B cell (primary cell): ENCODE measurements around the gene UNC5B. TPM values are rescaled to one million over a fixed set of nuclear protein-coding genes. Genes with fewer than 3 reads are reported as not detected.

Source experiments
- ATAC-seq: fragments of 200-7000 bp; cut with Tn5 transposase; one replicate; pipeline ENCODE4 v1.10.0; 2021; ENCODE audit warnings: low read depth, mild to moderate bottlenecking, moderate number of reproducible peaks, moderate library complexity
- CTCF ChIA-PET: fragments of 350-600 bp; sonication (Branson Sonifier 250); formaldehyde crosslinking; loops from one replicate; lab custom pipeline; 2021; ENCODE audit warnings: antibody characterized with exemption, inconsistent platforms; lab: Charles Lee
- POLR2A ChIA-PET: fragments of 350-600 bp; sonication (Branson Sonifier 250); formaldehyde crosslinking; loops from one replicate; lab custom pipeline; 2021; ENCODE audit warnings: antibody characterized with exemption; lab: Charles Lee
- DNase-seq: peaks from one replicate; pipeline ENCODE4 v3.0.0; 2013
- H2AFZ ChIP-seq: 2 replicates; pipeline ENCODE4 v1.6.1; 2012; ENCODE audit warnings: mild to moderate bottlenecking, low read depth, low read length; ENCODE audit not compliant: insufficient read depth, poor library complexity, severe bottlenecking
- H3K27ac ChIP-seq, 2 donors: 1 replicate in 1 of 2; 2 replicates in 1 of 2; pipeline ENCODE4 v1.5.1; 2012 to 2013; ENCODE audit warnings: low read length in 2 of 2, mild to moderate bottlenecking in 2 of 2, moderate library complexity in 1 of 2
- H3K27me3 ChIP-seq, 4 experiments: fragments of 200-600 bp in 1 of 4; sonication (generic) in 1 of 4; replicated peaks in 1 of 4; 1 replicate in 2 of 4; 2 replicates in 2 of 4; pipeline versions ENCODE4 v1.6.1 to v1.7.0; 2013 to 2016; ENCODE audit warnings: low read length in 3 of 4, mild to moderate bottlenecking in 2 of 4, mixed read lengths in 1 of 4, moderate library complexity in 1 of 4; ENCODE audit not compliant: insufficient read depth in 4 of 4, control insufficient read depth in 3 of 4; ENCODE audit errors: control extremely low read depth in 1 of 4
- H3K36me3 ChIP-seq, 2 experiments: replicated peaks in 1 of 2; 1 replicate in 1 of 2; 2 replicates in 1 of 2; pipeline versions ENCODE4 v1.6.1 to v1.7.1; 2013; ENCODE audit warnings: low read length in 1 of 2; ENCODE audit not compliant: insufficient read depth in 2 of 2, control insufficient read depth in 1 of 2; ENCODE audit errors: control extremely low read depth in 1 of 2, extremely low read depth in 1 of 2
- H3K4me1 ChIP-seq, 2 donors: fragments of 200-600 bp in 1 of 2; sonication (generic) in 1 of 2; 1 replicate in 1 of 2; 2 replicates in 1 of 2; pipeline versions ENCODE4 v1.5.1 to v1.6.1; 2013 to 2017; ENCODE audit warnings: low read length in 2 of 2; ENCODE audit not compliant: control insufficient read depth in 2 of 2, insufficient read depth in 2 of 2
- H3K4me2 ChIP-seq: replicated peaks from 2 replicates; pipeline ENCODE3; 2012; ENCODE audit warnings: mild to moderate bottlenecking, low read depth, low read length; ENCODE audit not compliant: poor library complexity, severe bottlenecking
- H3K4me3 ChIP-seq, 5 experiments: fragments of 200-600 bp in 1 of 5; sonication (generic) in 1 of 5; 1 replicate in 3 of 5; 2 replicates in 2 of 5; pipeline versions ENCODE4 v1.5.1 to v1.7.0; 2011 to 2016; ENCODE audit warnings: low read length in 4 of 5, mild to moderate bottlenecking in 4 of 5, low read depth in 2 of 5, control low read depth in 1 of 5, moderate library complexity in 1 of 5; ENCODE audit not compliant: insufficient read depth in 1 of 5; ENCODE audit errors: control extremely low read depth in 1 of 5, extremely low read depth in 1 of 5
- H3K79me2 ChIP-seq: fragments of 200-600 bp; sonication (generic); one replicate; pipeline ENCODE4 v1.6.0; 2016; ENCODE audit warnings: low read length; ENCODE audit not compliant: control insufficient read depth, insufficient read depth
- H3K9ac ChIP-seq: fragments of 200-600 bp; sonication (generic); 2 replicates; pipeline ENCODE4 v1.6.1; 2017; ENCODE audit warnings: mild to moderate bottlenecking, low read length, moderate library complexity
- H3K9me3 ChIP-seq, 3 donors: one replicate each; pipeline versions ENCODE4 v1.6.1 to v1.7.1; 2013; ENCODE audit warnings: low read length in 2 of 3; ENCODE audit not compliant: control insufficient read depth in 2 of 3, insufficient read depth in 1 of 3; ENCODE audit errors: control extremely low read depth in 1 of 3
- H4K20me1 ChIP-seq: 2 replicates; pipeline ENCODE4 v1.6.0; 2012; ENCODE audit warnings: mild to moderate bottlenecking, low read length; ENCODE audit not compliant: insufficient read depth, control insufficient read depth, poor library complexity, severe bottlenecking
- H3K27ac Mint-ChIP-seq: one replicate; pipeline ENCODE4 v1.8.0; 2021; ENCODE audit warnings: mixed read lengths
- H3K27me3 Mint-ChIP-seq: one replicate; pipeline ENCODE4 v1.8.0; 2021; ENCODE audit warnings: mixed read lengths
- H3K4me1 Mint-ChIP-seq: one replicate; pipeline ENCODE4 v1.8.0; 2021; ENCODE audit warnings: mixed read lengths
- H3K4me3 Mint-ChIP-seq: one replicate; pipeline ENCODE4 v1.8.0; 2021; ENCODE audit warnings: mixed read lengths
- H3K9me3 Mint-ChIP-seq: one replicate; pipeline ENCODE4 v1.8.0; 2022; ENCODE audit warnings: mixed read lengths; ENCODE audit not compliant: insufficient read depth
- EZH2 ChIP-seq: IDR thresholded peaks from 2 replicates; pipeline ENCODE4 v1.6.1; 2012; ENCODE audit warnings: borderline replicate concordance, low read depth, mild to moderate bottlenecking, moderate library complexity, low read length; ENCODE audit not compliant: insufficient read depth, poor library complexity, severe bottlenecking
- WGBS: methylation state at CpG from one replicate; pipeline ENCODE4 v1.1.5; 2013; ENCODE audit warnings: missing lambda C conversion rate; ENCODE audit not compliant: insufficient coverage; 5-methylcytosine and 5-hydroxymethylcytosine counted together
- intact Hi-C: fragments of 100-400 bp; cut with micrococcal nuclease; formaldehyde crosslinking; loops from one replicate; pipeline ENCODE4 v1.10.0; 2022
- polyA plus RNA-seq: library from polyadenylated mRNA; depleted of rRNA; stranded (reverse); fragments of >200 nt; gene quantifications from 2 replicates; pipeline ENCODE4 v1.2.3, GENCODE V29; 2012
- total RNA-seq, 2 donors: library from RNA; stranded (reverse); fragments of 120-200 nt in 1 of 2; gene quantifications; 1 replicate in 1 of 2; 2 replicates in 1 of 2; pipeline versions ENCODE4 v1.2.3 to v1.2.4, GENCODE V29; 2013 to 2022
- TF ChIP-seq, protein P1 (sequence below): fragments of 200-600 bp; IDR thresholded peaks from one replicate; pipeline ENCODE4 v1.8.0; 2022; ENCODE audit warnings: antibody characterized with exemption, mild to moderate bottlenecking

The UNC5B gene
- total and polyA plus RNA-seq, 2 donors (not counting 1 experiment from before 2014, with no cell fraction given): not detected

DNA sequence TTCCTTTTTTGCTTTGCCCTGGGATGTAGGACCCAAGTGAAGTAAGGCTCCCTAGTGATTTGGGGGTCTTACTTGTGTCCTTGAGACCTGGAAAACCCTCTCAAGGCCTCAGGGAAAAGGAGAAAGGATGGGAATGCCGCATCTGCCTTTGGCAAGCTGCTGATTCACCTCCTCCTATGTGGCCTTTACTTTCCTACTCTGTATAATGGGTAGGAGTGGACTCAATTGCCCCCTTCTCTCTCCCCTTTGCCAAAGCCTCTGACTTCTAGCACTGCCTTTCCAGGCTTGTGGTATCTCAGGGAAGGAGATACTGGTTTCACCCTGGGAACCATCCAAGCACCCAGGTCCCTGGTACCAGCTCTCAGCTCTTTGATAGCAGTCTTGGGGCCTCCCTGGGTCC, 35.4 kb downstream of the UNC5B start:
- no peaks in the 10 kb centered on the region for H3K36me3 ChIP-seq
- DNase-seq: no peak
- no peaks in the 10 kb centered on the region for H3K4me1 Mint-ChIP-seq
- H3K27ac ChIP-seq: no peak overlapping the region
- intact Hi-C loops: no loop called here
- ATAC-seq: no peak
- peaks cover 0 to 5% (median 2%) of the 10 kb centered on the region in 4 experiments for H3K27me3 ChIP-seq
- no peak overlapping the region for H3K27ac Mint-ChIP-seq
- H2AFZ ChIP-seq: no peak overlapping the region
- no CpG with 5 or more reads among the region's 1 CpG for WGBS
- POLR2A ChIA-PET: no interaction called here
- no peaks in the 10 kb centered on the region for H3K4me1 ChIP-seq
- H3K79me2 ChIP-seq: no peaks in the 10 kb centered on the region
- TF ChIP-seq, protein P1, sequence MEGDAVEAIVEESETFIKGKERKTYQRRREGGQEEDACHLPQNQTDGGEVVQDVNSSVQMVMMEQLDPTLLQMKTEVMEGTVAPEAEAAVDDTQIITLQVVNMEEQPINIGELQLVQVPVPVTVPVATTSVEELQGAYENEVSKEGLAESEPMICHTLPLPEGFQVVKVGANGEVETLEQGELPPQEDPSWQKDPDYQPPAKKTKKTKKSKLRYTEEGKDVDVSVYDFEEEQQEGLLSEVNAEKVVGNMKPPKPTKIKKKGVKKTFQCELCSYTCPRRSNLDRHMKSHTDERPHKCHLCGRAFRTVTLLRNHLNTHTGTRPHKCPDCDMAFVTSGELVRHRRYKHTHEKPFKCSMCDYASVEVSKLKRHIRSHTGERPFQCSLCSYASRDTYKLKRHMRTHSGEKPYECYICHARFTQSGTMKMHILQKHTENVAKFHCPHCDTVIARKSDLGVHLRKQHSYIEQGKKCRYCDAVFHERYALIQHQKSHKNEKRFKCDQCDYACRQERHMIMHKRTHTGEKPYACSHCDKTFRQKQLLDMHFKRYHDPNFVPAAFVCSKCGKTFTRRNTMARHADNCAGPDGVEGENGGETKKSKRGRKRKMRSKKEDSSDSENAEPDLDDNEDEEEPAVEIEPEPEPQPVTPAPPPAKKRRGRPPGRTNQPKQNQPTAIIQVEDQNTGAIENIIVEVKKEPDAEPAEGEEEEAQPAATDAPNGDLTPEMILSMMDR: no peak
- TF ChIP-seq EZH2: no peak
- H4K20me1 ChIP-seq: no peaks in the 10 kb centered on the region
- H3K4me2 ChIP-seq: no peak overlapping the region
- no peak overlapping the region for H3K9ac ChIP-seq
- peaks cover 31% of the 10 kb centered on the region for H3K27me3 Mint-ChIP-seq
- H3K4me3 ChIP-seq: no peak overlapping the region
- CTCF ChIA-PET: no interaction called here
- no peaks in the 10 kb centered on the region for H3K9me3 Mint-ChIP-seq
- no peak overlapping the region for H3K4me3 Mint-ChIP-seq
- H3K9me3 ChIP-seq: no peaks in the 10 kb centered on the region

DNA sequence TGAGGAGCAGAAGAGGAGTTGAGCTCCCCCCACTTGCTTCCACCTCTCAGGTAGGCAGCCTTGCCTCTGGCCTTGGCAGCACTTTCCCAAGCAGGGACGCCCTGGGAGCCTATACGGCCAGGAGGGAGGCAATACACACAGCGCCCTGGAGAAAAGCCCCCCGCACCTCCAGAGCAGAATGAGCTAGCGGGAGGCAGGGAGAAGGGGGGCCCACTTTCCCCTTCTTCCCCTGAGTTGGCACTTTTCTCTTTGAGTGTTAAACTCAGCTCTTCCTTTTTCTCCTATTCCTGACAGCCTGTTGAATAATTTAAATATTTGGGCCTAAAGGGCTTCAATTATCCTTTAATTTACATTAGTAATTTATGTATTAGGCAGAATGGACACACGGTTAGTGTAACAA, 35.8 kb downstream of the UNC5B start:
- ChIA-PET CTCF (no interaction called here), POLR2A (no interaction called here)
- Histone ChIP-seq H3K27ac (no peak overlapping the region), H3K27me3 (peaks cover 0 to 7% (median 2%) of the 10 kb centered on the region in 4 experiments), H2AFZ (no peak overlapping the region), H3K4me1 (no peaks in the 10 kb centered on the region), H4K20me1 (no peaks in the 10 kb centered on the region), H3K9ac (no peak overlapping the region), H3K79me2 (no peaks in the 10 kb centered on the region), H3K36me3 (no peaks in the 10 kb centered on the region), H3K9me3 (no peaks in the 10 kb centered on the region), H3K4me2 (no peak overlapping the region), H3K4me3 (no peak overlapping the region)
- ATAC-seq (no peak), DNase-seq (no peak)
- H3K27ac Mint-ChIP-seq: no peak overlapping the region
- no peaks in the 10 kb centered on the region for H3K9me3 Mint-ChIP-seq
- no peak for TF ChIP-seq EZH2
- TF ChIP-seq, protein P1: no peak
- intact Hi-C loops: no loop called here
- no peaks in the 10 kb centered on the region for H3K4me1 Mint-ChIP-seq
- H3K27me3 Mint-ChIP-seq: peaks cover 31% of the 10 kb centered on the region
- no peak overlapping the region for H3K4me3 Mint-ChIP-seq
- WGBS: 40% methylated on average over 3 of the region's 6 CpGs
